Measurements from ENCODE around the gene CEACAM21.

The CEACAM21 gene

DNA sequence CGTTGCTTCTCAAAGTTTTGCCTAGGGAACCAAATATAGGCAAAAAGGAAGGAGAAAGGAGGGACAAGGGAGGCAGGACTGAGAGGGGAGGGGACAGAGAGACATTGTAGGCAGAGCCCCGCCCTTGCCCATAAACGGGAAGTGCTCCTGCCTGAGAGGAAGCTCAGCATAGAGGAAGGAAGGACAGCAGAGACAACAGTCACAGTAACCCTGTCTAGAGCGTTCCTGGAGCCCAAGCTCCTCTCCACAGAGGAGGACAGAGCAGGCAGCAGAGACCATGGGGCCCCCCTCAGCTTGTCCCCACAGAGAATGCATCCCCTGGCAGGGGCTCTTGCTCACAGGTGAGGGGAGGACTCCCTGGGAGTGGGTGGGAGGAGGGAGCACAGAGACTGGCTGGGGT is at the start of gene CEACAM21:
CEACAM21 (plus strand) TSS at position 169 of the 400 bp plus-strand sequence; CDS start at position 278, 109 bp downstream.
- DNase-seq = peak; percentile 66 to 71

DNA sequence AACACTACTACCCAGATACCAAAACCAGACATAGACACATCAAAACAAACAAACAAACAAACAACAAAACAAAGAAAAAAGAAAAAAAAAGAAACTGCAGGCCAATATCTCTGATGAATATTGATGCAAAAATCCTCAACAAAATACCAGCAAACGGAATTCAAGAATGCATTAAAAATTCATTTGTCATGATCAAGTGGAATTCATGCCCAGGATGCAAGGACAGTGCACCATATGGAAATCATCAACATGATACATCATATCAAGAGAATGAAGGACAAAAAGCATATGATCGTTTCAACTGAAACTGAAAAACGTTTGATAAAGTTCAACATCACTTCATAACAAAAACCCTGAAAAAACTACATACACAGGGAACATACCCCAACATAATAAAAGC is 48.9 kb upstream of the CEACAM21 start:
- DNase-seq = no peak

DNA sequence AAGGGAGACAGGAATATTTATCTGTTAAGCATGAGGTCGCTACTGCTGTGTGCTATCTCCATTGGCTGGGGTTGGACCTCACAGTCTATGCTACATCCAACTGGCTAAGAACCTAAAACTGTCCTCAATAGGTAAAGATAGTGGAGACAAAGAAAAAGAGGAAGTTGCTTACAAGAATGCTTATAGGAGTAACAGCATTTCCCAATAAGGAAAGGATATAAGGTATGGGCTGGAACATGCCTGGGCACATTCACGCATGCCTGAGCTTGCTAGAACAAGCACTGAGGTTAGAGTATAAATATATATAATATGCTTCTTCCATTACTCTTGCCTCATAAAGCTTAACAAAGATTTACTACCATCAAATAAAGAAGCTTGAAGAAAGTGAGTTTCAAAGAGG is 47.9 kb upstream of the CEACAM21 start:
- no peak for DNase-seq

DNA sequence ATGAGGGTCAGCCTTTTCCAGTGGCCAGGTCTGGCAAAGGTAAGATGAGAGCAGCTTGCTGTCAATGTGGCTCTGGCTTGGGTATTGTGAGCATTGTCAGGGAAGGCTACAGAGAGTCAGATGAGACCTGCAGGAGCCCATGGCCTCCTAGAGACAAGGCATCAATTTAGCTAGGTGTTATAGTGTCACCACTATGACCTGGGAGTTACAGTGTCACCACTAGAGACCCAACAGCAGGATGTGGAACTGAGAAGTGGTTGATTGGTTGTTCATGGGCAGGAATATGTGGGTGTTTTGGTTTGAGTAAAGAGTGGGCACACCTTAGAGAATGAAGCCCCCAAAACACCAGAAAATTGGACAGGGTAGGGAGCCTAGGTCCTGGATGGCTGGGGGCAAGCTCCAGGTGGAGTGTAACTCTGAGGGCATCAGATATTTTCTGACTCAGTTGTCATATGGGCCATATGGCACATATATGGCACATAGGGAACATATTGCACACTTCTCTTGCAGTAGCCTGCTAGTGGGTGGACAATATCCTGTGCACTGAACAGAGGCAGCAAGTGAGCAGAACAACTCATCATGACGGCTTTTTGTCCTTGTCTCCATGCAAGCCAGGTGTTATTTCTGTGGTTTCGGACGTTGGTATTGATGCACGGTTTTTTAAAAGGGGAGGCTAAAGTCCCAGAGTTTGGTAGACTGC is 46.3 kb upstream of the CEACAM21 start:
- peak in 1 of 2 donors; percentile 8 for DNase-seq

DNA sequence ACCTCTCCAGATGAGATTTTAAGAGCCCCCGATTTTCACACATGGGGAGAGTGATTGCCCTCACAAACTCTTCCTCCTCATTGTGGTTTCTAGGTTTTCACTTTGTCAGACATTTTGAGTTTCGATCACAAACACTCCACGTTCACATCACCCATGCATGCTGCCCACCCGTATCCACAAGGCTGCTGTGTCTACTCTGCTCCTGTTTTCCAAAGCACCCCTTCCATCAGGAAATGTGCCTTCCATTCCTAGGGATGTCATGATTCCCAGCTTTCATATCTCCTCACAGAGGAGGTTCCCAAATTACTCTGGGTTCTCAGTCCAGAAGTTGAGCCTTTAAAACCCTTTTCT is 45.8 kb upstream of the CEACAM21 start:
- DNase-seq = no peak

DNA sequence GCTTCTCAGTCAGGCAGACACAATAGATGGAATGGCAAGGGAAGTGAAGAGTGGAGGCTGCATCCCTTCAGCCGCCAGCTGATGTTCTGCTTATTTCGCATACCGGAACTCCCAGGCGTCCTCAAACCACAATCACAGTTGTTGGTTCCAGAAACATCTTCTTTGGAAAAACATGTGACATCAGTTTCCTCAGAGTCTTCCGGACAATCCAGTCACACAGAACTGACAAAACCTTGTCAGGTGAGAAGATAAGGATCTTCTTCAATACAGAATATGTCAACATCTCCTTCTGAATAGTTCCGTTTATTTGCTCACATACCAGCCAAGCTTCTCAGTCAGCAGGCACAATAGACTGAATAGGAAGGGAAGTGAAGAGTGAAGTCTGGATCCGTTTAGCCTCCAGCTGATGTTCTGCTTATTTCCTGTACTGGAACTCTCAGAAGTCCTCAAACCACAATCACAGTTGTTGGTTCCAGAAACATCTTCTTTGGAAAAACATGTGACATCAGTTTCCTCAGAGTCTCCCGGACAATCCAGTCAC is 45.1 kb upstream of the CEACAM21 start:
- peak; percentile 50 for DNase-seq

DNA sequence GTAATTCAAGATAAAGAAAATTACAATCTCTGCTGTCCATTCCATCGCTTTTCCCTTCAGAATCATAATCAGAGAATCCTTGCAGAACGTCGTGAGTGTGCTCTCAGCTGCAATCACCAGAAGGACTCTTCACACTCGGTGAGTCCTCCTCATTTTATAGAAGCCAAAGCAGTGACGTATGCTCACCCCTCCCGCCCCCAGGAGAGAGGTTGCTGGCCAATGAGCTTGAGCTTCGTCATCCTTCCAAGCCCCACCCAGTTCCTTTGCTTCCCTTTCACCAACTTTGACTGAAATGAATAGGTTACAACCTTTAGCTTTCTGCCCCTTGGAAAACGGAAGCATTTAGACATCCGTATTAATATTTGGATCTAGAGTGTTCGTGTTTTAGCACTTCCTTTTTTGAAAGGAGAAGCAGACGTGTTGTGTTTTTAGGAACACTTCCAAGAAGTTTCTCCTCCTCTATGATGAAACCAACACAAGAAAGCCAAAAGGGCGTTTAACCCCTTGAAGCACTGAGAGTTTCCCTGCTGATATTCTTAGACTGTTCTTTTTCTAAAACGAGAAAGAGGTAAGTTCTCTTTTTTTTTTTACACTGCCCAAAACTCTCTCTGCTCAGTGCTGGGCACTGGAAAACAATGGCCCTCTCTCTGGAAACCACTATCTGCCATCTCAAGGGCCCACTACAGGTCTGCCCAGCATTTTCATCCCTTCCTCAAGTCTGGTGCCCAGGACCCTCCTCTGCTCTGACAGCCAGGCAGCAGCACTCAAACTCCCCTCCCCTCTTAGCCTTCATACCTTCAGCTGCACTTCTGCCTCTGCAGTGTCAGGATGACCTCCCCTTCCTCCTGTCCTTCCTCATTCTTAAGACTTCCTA is 44.3 kb upstream of the CEACAM21 start:
- DNase-seq = peak; percentile 94

DNA sequence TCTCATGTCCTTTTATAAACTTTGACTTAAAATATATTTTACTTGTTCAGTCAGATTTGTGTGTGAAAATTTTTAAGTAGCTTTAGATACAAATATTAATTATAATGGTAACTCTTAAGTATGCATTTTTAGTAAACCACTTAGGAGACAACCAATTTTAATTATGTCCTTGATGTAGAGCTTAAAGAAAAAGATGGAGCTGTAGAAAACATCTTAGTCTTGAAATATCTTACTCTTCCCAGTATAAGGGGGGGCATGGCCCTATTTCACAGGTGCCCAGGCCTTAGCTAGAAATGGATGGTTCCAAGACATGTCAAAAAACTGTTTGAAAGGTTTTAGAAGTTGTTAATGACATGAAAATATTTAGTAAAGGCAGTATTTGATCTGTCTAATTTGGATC is 43.4 kb upstream of the CEACAM21 start:
- no peak for DNase-seq

DNA sequence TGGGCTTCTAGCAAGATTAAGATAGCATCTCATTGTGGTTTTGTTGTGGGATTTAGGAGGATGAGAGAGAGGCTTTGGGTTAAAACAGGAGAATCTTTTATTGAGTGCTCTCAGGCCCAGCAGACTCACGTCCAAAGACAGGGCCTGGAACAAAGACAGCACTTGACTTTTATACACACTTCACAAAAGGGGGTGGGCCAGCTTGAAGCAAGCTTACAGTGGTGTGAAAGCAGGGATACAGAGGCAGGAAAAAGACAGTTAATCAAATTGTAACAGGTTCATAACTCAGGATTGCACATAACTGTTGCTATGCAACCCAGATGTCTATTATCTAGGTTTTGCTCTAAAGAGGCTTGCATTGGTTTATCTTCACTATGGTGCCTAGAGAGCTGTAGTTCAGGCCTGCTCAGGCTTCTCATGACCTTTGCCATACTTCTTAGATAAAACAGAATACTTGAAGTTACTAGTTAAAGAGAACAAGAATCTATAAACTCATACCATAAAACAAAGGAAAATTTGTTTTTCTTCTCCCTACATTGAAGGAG is 42.2 kb upstream of the CEACAM21 start:
- no peak for DNase-seq

DNA sequence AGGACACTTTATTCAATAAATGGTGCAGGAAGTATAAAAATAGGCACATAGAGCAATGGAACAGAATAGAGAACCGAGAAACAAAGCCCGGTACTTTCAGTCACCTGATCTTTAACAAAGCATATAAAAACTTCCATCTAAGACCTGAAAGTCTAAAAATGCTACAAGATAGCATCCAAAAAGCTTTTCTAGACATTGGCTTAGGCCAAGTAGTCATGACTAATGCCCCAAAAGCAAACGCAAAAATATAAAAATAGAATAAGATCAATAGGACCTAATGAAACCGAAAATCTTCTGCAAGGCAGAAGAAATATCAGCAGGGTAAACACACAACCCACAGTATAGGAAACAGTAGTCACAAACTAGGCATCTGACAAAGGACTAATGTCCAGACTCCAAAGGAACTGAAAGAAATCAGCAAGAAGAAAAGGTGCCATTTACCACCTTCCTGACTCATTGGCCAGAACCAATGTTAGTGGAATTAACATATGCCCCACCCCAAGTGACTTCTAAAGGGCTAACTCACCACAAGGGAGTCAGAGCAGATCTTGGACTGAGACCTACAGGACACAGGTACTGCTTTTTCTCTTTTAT is 40.8 kb upstream of the CEACAM21 start:
- no peak for DNase-seq

DNA sequence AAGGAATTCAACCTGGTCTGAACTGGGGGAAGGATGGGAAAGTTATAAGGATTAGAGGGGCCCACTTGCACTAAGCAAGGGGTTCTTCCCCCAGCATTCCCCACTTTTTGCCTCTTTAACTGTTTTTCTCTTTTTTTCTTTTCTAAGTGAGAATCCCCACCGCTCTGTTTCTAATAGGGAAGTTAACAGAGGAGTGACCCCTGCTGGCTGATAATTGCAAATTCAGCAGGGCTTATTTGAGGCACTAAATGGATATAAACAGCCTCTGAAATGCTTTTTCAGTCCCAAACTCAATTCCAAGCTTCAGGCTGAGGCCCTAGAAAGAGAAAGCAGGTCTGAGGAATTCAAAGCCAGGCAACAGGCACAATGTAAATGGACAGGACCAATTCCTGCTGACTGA is 38.2 kb upstream of the CEACAM21 start:
- DNase-seq = peak; percentile 59 to 67

DNA sequence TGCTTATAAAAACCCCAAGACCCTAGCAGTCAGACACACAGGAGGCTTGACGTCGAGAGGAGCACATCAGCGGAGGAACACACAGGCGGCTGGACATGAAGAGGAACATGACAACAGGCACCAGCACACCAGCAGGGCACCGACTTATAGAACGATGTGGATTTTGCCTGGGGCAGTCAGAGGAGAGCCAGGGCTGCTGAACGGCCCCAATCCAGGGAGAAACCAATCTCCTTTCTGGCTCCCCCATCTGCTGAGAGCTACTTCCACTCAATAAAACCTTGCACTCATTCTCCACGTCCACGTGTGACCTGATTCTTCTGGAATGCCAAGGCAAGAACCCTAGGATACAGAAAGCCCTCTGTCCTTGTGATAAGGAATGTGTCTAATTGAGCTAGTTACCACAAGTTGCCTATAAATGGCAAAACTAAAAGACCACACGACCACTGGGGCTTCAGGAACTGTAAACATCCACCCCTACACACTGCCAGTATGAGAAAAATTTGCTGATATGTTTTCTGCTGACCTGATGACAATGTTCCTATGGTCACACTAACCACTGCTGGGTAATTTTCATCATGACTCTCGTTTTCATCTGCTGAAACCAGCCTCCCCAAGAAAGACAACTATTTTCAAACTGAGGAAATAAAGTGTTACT is 35.8 kb upstream of the CEACAM21 start:
- no peak for DNase-seq

DNA sequence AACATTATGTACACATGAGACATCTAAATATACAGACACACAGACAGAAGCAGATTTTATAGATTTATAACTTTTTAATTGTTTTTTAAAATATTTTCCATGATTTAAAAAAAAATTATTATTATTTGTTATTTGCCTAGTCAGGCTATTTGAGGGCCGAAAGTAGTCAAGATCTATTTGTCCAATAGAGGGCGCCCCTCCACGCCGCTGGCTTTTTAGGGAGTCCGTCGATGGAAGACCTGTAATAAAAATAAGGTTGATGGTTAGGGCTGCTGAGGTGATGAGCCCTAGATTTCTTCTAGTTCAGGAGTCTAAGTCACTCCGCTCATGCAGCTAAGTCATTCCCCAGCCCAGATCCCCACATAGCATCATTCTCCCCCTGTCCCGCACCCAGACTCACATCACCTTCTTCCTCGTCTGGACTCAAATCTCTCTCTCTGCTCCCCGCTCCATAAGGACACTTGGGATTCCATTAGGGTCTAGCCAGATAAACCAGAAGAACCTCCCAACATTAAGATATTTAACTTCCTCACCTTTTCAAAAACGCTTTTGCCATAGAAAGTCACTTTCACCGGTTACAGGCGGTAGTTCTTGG is 33.9 kb upstream of the CEACAM21 start:
- peak; percentile 78 to 88 for DNase-seq

DNA sequence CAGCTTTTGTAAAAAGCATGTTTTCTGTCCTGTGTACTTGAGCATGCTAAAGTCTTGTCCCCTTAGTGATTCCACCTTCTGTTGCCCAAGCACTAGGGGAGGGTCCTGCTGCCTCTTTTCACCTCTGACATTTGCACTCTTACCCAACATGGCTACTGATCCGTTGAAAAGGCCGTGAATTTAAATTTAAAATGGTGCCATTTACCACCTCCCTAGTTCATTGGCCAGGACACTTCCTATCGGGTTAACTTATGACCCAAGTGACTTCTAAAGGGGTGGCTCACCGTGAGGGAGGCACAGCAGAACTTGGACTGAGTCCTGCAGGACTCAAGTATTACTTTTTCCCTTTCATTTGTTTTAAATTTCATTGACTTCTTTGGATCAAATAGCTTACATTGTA is 33.3 kb upstream of the CEACAM21 start:
- DNase-seq = no peak

DNA sequence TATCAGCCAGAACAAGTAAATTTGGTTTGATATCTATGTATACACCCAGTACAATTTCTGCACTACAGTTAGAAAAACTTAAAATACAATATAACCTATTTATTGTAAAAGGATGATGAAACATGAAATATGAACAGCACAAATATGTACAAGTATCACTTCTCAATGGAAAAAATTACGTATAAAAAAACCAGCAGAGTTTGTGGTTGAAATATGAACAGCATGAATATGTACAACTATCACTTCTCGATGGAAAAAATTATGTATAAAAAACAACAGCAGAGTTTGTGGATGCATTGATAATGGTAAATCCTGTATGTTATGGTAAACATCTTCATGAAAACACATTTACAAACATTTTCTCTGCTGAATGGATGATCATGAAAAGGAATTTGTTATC is 32.4 kb upstream of the CEACAM21 start:
- no peak for DNase-seq

DNA sequence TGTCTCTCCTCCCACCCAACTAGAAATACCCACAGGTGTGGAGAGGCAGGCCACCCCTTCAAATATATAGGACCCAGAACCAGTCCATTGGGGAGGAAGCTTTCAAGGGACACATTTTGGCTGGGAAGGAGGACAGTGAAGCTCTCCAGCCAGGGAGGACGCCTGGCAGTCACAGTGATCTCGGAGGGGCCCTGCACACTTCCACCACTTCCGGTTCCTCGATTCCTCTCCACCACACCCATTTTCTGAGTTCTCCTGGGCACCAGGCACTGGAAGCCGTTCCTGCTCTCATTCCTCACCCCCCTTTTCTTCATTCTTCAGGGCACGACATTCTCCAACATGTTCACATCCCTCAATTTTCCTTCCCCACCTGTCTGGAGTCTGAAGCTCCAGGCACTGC is 30.4 kb upstream of the CEACAM21 start:
- no peak for DNase-seq

DNA sequence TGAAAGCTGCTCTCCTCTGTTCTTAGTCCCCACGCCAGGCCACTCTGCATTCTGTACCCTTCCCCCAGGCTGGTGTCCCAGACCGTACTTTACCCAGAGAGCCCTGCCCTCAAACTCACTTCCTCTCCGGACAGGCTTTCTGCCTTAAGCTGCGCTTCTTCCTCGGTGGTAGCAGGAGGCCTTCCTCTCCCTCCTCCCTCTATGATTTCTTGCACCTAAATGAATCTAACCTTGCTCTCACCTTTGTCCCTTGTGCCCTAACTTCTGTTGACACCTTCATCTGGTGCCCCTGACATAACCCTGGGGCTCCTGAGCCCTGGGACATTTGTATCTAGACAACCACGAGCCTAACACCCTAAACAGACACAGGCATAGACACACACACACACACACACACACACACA is 29.6 kb upstream of the CEACAM21 start:
- peak; percentile 49 to 57 for DNase-seq

DNA sequence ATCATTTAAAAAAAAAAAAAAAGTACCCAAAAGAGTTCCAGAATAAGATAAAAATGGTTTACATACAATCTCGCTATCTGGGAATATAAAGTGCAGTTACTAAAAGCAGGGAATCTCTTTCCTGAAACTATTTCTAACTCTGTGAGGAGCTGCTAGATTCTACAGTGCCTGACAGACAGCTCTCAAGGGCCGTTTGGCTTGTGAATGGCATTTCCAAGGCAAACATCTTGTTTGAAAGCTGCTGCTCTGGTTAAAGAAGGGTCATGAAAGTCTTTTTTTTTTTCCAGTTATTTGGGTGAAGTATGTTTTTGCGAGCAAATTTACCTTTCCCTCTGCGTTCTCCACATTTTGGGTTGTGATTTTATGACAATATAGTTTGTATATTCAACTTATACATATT is 29.0 kb upstream of the CEACAM21 start:
- no peak for DNase-seq

DNA sequence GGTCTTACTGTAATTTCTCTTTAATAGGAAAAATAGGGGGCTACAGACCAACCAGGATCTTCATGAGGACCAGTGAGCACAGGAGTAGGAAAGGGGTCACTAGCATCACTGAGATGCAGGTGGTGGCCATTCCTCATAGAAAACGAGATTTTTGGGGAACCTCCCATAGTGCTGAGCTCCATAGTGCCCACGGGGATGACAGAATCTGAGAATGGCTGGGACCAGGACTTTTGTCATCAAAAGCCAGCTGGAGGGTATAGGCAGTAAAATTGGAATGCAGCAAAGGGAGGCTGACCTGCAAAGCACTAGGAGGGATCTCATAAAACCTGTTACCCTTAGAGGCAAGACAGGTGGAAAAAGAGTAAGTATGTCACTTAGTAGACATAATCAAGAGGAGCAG is 28.4 kb upstream of the CEACAM21 start:
- DNase-seq = no peak

DNA sequence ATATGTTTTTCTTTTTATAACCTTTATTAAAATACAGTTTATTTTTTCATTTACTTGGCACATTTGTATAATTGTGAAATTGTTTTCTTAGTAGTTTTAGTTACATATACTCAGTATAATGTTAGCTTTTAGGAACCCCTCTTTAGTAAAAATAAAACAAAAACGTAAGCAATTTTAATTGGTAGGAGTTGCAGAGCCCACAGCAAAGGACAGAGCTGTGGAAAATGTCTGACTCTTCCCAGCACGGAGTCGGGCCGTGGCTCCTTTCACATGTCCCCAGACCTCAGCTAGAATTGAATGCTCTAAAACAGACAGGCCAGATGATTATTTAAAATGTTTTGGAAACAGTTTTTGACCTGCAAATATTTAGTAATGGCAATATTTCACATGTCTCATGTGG is 27.9 kb upstream of the CEACAM21 start:
- no peak for DNase-seq

DNA sequence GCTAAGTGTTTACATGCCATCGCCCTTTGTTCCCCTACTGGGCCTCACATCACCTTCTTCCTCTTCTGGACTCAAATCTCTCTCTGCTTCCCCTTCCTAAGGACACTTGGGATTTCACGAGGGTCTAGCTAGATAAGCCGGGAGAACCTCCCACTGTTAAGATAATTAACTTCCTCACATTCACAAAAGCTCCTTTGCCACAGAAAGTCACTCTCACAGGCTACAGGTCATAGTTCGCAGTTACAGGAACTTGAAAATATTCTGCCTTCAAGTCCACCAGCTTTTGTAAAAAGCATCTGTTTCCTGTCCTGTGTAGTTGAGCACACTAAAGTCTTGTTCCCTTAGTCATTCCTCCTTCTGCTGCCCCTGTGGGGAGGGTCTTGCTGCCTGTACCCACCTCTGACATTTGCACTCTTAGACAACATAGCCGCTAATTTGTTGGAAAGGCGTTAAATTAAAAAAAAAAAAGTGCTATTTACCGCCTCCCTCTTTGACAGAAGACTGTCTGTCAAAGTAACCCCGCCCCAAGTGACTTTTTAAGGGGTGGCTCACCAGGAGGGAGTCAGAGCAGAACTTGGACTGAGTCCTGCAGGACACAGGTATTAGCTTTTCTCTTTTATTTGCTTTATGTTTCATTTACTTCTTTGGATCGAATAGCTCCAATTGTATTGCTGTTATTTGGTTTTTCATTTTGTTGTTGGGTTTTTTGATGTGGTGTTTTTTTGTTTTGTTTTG is 26.8 kb upstream of the CEACAM21 start:
- DNase-seq = peak; percentile 84 to 90

DNA sequence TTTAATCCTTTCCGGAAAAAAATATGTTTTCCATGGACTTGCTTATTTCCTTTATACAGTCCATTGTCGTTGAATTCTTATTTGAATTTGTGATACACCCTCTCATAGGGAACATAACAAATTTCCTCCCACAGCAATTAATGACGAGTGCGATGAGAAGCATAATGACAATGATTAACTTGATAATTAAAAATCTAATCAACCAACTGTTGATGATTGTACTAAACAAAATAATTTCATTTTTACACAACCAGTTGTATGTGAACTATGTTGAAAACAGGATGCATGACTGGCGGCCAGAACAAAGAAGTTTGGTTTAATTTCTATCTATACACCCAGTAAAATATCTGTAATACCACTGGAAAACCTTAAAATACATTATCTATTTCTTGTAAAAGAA is 26.1 kb upstream of the CEACAM21 start:
- DNase-seq = no peak
